HG03280 (cell line): Measurements from ENCODE around the gene LIPG.

ENCODE experiments used
- ATAC-seq: cut with Tn5 transposase; IDR thresholded peaks from one replicate; pipeline ENCODE4 v1.9.1; 2021; ENCODE audit warnings: mild to moderate bottlenecking, moderate library complexity; ENCODE audit not compliant: unreplicated experiment

Gene LIPG

DNA sequence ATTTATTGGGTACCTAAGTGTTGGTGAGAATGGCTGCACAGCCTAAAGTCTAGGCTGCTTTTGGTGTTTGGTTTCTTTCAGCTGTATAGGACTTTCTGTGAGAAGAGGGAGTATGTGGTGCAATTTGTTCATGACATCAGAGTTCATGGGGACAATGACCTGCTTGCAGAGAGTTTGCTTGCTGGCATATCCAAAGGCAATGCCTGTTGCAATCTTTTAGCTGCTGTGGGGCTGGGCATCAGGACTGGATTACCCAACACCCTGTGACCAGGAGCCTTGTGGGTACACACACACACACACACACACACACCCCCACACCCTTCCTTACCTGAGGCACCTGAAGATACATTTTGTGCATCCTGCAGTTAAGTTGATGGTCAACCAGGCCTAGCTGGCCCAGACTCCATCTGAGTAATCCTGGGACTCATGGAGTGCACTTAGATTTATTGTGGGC lies 68.4 kb downstream of the LIPG start:
- no peak for ATAC-seq

DNA sequence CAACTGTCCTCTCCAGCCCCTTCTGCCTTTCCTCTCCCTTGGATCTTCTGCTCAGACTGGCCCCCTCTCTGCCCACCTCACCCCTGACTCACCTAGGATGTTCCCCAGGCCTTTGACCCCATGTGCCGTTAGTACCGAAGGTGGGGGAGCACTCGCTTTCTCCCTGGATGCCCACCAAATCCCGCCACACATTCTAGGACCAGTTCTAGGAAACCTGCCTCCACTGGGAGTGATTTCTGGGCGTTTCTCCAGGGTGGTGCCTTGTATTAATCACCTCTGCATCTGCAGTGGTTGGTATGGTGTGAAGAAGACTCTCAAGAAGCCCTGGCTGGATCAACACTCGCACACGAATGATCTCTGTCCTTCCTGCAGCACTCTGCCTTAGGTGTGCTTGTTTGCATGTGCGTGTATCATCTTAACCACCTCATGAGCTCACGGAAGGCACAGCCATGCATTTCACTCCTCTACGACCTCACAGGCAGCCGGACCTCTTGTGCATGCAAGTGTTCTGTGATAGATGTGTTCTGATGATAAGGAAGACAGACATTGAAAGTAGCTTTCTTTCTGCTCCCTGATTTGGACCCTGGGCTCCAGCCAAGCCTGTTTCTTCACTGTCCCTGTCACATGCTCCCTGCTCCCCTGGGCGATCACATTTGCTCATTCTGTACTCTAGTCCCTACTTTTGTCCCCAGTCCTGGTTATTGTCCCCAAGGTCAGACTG lies 69.4 kb downstream of the LIPG start:
- ATAC-seq: no peak

DNA sequence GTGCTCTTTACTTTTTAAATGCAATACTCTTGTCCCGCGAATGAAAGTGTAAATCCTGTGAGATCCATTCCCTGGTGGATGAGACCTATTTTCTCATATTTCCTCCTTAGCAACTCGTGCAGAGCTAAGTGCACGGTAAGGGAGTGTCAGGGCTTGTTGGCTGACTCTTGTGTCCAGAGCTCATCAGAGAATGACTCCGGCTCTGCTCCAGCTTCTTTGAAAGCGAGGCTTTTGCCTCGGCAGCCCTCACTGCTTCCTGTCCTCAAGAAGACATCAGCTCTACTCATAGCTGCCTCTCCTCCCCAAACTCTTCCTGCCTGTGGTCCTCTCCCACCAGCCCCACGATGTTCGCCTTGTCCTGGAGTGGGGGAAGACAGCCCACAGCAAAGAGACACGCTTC lies 70.7 kb downstream of the LIPG start:
- ATAC-seq: no peak

DNA sequence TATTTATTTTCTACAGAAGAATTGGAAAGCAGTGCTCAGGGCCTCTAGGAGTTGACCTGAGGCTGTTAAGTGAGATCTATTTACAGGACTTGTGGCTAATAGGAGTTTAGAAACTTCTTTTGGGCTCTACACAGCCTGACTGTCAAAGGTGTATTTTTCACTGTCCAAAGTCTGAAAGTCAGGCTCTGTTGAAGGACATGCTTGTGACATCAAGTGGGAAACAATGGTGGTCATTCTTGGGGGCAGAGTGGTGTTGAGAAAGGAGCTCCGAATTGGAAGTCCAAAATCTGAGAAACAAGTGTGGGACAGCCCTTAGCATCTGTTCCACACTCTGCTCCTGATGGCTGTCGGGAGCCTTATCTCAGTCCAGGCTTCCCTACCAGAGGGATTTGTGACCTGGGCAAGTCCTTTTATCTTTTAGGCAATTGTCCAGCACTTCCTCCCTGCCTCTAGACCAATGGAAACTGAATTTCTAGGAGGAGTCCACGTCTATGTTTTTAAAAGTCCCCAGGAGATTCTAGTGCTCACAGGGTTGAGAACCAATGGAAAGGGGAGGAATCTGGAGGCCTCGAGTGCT lies 76.4 kb downstream of the LIPG start:
- no peak for ATAC-seq

DNA sequence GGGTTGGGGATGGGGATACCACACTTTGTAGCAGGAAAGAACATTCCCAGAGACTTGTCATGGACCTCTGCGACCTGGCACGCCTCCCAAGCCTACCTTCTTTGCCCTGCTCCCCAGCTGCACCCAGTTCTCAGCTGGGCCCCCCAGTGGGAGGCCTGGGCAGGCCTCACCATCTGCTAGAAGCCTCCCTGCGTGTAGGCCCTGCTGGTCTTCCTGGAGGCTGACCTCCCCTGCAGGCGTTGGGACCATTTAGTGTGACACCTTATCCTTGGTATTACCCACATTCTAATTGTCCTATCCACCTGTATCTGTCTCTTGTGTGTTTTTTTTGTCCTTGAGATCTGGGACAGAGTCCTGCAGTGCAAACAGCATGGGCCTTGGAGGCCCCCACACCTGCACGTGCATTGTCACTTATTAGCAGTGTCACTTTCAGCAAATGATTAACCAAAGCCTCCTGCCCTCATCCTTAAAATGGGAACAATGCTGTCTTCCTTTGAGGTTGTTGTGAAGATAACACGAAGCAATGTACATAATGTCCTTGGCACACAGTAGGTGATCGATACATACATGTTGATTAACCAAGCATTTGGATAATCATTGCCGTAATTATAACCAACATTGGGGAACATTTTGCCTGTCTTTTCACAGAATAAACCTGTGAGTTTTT lies 77.2 kb downstream of the LIPG start:
- ATAC-seq: no peak

DNA sequence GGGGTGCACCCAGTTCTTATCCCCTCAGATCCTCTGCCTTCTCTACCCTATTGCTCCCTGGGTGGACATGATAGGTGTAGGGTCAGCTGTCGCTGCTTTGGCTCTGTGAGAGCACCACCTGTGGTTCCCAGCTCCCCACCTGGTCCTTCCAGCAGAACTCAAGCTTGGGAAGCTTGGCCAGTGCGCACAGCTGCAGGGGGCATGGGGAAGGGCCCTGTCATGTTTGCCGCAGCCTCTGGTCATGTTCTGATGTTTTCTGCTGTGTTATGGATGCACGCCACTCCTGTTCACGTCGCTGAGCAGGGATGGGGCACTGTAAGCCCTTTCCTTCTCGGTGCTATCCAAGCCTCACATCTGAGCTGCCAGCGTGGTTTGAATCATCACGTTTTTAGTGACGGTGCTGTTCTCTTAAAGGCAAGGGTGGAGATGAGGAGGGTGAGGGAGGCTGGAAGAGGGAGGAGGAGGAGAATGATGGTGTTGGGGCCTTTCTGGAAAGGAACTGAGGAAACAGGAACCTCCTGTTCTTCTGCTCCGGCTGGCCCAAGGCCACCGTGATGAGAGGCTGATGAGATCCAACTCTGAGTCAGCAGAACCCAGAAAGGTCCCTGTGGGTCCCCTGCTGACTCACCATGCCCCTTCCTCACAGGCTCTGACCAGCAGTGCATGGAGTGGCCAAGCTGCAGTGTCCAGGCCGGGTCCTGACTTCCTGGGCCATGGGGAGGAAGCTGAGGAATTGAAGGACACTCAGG lies 78.0 kb downstream of the LIPG start:
- ATAC-seq: no peak

DNA sequence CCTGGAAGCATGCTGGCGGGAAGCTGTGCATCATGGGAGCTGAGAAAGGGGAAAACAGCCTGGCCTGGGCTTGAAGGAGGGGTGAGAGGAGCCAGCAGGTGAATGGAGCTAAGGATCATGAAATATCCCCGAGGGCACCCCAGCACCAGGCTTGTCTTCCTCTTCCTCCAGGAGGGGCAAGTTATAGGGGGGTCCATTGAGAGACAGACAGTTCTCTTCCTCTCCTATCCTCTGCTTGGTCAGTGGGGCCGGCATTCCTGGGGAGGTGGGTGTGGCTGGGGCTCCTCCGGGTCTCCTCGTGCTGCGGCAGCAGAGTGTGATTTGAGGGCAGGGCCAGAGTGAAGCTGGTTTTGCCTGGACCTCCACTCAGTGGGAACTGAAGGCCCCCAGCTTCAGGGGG lies 78.9 kb downstream of the LIPG start:
- ATAC-seq: no peak

DNA sequence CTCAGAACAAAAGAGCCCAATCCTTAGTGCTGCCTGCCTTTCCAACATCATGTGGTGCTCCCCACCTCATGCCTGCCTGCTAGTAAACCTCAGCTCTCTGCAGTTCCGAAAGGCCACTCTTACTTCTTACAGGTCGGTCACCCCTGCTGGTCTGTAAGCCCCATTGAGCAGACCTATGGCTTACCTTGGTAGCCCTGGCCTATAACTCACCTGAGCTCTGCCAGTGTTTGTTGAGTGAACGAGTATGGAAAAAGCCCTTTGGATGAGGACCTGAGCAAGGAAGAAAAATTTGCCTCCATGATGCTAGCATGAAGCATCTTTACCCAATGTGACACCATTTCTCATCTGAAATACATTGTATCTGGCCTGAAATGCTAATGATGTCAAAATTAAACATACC lies 83.3 kb downstream of the LIPG start:
- no peak for ATAC-seq

DNA sequence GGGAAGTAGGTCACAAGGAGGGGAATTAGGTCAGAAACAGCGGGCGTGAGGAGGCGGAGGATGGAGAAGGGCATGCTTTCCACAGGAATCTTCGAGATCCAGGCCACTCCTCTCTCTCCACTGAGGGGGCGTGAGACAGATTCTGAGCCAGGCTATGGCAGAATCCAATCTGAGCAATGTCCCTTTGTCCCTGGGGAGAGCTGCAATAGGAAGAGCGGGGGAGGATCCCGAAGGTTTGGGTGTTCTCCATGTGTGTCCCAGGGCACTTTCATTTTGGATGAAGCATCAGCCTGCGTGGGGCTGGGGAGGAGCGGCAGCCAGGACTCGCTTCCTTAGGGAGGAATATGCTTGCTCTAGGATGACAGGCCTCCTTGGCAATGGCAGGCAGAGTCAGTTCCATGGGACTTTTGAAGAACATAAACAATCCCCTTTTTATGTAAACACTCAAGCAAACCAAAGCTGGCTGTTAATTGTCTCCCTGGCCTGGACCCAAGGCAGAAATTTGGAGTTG lies 84.0 kb downstream of the LIPG start:
- no peak for ATAC-seq

DNA sequence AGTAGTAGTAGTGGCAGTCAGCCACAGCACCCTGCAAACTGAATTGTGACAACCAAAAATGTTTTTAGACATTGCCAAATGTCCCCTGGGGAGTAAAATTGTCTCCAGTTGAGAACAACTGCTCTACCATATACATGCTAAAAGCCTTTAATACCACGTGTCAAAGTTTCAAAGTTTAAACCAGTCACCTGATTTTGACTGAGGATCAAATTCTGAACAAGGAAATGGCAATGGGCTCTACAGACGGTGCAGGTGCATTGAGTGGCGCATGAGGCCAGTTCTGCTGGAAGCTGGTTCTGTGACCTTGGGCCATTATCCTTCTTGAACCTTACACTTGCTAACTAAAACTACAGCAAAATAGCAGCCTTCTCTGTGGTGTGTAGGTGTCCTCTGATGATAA lies 85.0 kb downstream of the LIPG start:
- no peak for ATAC-seq

DNA sequence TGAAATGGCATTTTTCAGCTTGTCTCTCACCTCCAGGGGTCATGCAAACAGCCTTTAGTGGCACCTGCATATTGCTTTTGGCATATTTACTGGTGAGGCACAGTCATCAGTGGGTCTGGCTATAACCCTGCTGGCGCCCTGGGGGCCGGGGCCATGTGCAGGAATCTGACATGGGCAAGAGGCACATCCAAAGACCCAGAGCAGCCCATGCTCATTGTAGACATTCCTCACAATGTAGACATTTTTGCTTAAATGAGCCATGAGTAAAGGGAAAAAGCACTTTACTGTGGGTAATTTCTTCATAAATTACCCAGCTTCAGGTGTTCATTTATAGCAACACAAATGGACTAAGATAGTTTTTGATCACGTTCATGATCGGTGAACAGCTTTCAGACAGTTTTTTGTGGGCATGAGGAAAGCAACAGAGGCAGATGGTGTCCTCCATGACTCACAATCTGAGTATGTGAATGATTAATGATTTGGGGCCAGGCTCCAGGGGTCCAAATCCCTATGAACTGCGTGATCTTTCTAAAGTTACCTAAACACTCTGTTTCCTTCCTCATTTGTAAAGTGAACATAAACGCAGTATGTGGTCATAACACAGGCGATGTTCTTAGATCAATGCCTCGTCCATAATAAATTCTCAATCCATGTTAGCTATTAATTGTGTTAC lies 85.8 kb downstream of the LIPG start:
- ATAC-seq: no peak

DNA sequence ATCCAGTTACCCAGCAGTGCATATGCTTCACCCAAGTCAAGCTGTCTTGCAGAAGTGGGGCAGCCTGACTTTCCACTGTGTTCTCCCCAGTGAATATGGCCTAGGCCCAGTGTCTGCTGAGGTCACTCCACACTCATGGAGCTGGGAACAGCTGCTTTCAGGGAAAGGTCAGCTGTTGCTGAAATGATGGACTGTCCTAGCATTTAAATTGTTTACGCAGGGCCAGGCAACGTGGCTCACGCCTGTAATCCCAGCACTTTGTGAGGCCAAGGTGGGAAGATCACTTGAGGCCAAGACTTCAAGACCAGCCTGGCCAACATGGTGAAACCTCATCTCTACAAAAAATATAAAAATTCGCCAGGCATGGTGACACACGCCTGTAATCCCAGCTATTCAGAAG lies 86.5 kb downstream of the LIPG start:
- no peak for ATAC-seq
